GM18505 (cell line): ENCODE data around the gene ZNRF2.

Experiments
- ATAC-seq: cut with Tn5 transposase; IDR thresholded peaks from one replicate; pipeline ENCODE4 v1.9.1; 2021; ENCODE audit not compliant: unreplicated experiment
- POLR2A ChIP-seq: IDR thresholded peaks from 4 replicates; pipeline ENCODE4 v1.6.1; 2011; ENCODE audit warnings: borderline replicate concordance; ENCODE audit not compliant: insufficient read depth, insufficient read length; ENCODE audit errors: extremely low read depth

Gene ZNRF2

DNA sequence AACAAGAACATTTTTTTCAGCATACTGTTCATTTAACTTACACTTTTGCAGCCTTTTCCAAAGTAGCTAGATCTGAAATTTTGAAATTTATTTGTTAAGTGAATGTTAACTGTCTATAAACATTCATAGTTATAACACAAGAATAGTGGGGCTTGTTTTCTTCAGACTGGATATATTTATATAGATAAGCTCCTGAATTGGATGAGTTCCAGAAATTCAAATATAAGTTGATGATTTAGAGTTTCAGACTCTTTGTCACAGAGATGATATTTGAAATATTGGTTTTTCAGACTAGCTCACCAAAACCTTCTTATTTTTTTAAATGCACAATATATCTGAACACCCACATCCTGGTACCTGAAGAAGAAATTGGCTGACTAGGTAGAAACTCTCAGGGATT, 44.0 kb downstream of the ZNRF2 start:
- no peak for TF ChIP-seq POLR2A
- no peak for ATAC-seq

DNA sequence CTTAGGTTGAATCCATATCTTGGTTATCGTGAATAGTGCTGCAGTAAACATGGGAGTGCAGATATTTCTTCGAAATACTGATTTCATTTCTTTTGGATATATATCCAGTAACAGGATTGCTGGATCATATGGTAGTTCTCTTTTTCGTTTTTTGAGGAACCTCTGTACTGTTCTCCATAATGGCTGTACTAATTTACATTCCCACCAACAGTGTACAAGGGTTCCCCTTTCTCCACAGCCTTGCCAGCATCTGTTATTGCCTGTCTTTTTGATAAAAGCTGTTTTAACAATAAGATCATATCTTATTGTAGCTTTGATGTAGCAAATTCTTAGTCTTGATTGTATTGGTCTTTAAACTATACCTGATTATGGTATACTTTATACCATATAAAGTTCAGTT, 45.3 kb downstream of the ZNRF2 start:
- TF ChIP-seq POLR2A, result no peak
- no peak for ATAC-seq

DNA sequence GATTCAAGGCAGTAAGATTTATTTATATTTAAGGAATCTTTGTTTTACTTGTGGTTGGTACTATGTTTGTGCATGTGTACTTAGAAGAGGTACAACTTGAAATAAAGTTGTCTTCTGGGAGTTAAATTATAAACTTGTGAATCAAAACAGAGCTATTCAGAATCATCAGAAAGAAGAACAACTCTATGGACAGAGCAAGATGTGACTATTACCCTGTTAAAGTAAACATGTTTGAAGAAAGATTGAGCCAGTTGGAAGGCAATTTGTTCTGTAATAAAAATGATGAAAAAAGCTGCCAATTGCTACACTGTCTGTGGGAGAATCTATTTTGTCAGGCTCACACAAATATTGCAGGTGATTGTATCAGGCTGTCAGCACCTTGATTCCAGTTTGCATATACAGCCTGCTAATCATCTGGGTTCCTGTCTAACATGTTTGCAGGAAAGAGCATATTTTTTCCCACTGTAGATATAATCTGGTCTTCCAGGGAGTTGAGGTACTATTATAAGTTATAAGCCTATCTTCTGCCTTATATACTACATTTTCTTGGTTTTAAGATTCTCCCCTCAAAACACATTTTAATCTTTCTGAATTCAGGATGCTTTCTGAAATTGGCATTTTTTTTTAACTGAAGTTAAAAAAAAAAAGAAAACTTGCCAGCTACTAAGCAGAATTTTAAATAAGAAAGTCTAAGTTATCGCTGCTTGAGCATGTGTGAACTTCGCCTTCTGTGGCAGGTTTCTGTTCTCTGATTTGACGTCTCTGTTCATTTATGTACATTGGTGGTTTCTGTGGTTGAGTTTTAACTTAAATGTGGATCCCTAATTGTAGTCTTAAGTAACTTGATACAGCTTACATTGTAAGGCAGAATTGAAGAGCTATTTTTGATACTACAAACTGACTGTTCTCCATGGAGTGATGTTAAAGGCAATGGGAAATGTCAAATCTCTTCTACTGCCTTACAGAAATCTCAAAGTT, 46.0 kb downstream of the ZNRF2 start:
- TF ChIP-seq POLR2A, result no peak
- peak; percentile 91 for ATAC-seq

DNA sequence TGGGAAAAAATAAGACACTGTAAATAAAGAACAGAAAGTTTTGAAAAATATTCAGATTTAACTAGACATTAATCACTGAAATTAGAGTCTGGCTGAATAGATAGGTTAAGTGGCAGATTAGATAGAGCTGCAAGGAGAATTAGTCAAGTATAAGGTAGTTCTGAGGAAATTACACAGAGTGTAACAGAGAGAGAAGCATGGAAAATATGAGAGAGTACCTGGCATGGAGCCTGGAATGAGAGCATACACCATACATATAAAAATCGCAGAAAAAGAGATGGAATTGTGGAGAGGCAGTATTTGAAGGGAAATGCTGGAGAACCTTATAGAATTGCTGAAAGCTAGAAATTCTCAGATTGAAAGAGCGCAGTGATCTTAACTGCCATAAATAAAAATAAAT, 46.9 kb downstream of the ZNRF2 start:
- no peak for ATAC-seq
- TF ChIP-seq POLR2A, result no peak

DNA sequence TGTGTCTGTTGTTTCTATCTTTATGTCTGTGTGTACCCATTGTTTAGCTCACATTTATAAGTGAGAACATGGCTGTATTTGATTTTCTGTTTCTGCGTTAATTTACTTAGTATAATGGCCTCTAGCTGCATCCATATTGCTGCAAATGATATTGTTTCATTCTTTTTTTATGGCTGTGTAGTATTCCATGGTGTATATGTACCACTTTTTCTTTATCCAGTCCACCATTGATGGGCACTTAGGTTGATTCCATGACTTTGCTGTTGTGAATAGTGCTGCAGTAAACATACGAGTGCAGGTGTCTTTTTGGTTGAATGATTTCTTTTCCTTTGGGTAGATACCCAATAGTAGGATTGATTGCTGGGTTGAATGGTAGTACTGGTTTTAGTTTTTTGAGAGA, 48.2 kb downstream of the ZNRF2 start:
- no peak for ATAC-seq
- no peak for TF ChIP-seq POLR2A

DNA sequence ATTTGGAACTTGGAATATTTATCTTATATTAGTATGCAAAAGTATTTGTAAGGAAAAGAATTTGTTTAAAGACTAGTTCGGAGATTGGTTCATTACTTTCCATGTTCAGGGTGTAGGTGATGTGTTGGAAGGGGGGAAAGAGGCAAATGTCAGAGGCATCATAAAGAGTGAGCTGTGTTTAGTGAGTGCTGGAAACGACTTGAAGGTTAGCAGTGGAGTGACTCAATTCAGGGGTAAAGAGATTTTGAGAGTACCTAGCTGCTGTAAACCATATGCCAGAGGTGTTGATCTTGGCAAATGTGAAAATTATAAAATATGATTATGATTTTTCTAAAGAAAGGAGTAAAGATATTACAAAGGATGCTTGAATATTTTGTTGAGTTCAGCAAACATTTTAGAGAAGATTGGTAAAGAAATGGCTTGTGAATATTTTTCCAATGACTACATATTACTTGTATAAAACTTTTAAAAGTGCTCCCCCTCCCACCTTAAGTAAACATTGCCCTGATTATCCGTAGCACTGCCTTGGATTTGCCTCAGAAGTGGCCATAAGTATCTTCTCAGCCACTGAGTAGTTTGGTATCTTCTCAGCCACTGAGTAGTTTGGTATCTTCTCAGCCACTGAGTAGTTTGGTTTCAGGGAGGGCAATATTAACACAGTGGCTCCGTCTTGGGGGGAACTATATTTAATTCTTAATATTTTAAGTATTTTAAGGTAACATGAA, 51.5 kb downstream of the ZNRF2 start:
- no peak for ATAC-seq
- TF ChIP-seq POLR2A, result no peak

DNA sequence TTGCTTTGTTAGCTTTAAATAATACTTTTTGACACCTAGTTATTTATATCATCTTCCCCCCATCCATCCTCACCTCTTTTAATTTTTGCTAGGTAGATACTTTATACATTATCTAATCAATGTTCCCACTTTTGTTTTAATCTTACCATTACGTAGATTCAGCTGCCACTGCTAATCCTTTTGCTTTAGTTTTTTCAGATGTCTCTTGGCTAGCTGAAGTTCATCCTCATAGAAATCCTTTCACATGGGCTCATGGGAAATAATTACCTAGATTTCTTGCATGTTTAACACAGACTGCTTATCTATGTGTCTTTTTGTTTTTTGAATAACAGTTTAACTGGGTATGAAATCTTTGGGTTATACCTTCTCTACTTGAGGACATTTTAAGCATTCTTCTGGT, 60.1 kb downstream of the ZNRF2 start:
- no peak for TF ChIP-seq POLR2A
- ATAC-seq, result no peak

DNA sequence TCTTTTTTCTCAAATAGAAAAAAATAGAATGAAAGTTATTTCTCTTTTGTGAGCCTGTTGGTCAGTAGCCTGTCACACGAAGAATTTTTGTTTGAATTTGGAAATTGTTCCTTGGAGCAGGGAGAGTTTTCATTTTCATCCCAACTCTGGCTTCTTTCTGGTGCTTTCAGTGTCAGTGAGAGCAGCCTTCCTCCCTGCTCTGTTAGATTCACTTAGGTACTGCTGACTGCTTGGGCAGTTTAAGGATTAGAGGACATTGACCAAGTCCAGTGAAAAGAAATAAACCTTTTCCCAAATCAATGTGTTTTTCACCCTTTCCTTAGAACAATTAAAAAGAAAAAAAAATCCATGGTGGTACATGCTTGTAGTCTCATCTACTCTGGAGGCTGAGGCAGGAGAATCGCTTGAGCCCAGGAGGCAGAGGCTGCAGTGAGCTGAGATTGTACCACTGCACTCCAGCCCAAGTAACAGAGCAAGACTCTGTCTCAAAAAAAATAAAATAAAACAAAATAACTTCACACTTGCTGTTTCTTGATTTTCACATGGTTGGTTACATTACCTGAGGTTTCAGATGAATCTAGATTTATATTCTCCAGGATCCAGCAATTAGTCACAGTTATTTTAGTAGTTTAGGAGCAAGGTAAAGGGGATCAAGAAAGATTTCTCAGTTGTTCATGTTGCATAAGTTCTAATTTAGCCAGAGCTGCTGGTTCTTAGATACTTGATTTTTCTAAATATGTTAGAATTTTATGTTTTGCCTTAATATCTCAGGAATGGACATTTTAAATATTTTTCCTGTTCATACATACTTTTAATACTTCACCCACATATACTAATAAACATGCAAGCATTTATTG, 63.1 kb downstream of the ZNRF2 start:
- TF ChIP-seq POLR2A, result no peak
- ATAC-seq, result peak; percentile 24

DNA sequence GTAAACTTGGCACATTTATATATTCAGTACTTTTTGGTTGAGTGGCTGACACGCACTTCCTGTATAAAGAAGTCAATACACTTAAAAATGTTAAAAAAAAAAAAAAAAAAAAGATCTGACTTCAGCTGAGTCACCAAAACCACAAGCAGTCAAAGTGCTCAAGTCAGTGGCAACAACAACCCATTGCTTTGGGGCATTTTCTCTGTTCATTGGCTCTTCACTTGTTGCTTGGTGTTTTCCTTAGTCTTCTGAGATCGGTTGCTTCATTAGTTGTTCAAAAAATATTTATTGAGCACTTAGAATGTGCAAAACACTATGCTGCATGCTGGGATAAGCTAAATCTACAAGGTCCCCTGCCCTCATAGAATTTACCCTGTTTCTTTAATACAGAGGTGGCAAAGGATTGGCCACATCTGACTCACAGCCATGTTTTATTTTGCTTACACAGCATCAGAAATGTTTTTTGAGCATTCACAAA, 63.7 kb downstream of the ZNRF2 start:
- no peak for TF ChIP-seq POLR2A
- ATAC-seq, result peak; percentile 71

DNA sequence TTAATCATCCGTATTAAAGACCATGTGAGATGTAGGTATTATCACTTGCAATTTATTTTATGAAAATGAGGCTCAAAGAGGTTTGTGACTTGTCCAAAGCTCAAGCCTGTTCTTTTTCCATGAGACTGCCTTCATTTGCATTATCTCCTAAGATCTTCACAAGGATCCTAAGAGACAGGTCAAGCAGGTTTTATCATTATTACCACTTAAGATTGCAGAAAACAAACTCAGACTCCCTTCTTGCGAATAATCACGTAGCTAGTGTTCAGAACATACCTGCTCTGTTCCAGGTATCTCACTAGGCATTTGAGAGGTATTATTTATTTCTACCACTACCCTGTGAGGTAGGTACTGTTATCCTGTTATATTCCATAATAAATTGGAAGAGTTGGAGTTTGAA, 64.8 kb downstream of the ZNRF2 start:
- TF ChIP-seq POLR2A, result no peak
- ATAC-seq, result no peak

DNA sequence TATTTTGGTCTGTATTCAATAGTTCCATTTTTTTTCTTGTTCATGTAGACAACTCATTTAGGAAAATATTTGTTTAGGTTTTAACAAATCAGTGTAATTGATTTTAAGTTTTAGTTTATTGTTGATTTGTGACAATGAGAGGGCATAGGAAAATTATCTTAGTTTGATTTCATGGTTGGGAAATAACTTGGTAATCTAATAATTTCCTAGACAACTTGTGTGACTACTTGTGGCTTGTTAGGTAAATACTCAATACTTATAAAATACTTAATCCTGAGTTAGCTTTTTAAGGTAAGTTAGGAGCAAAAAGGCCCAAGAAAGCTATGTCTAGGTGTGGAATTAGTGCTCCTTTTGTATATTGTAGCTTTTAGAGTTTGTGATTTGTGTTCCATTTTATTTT, 65.4 kb downstream of the ZNRF2 start:
- no peak for ATAC-seq
- no peak for TF ChIP-seq POLR2A

DNA sequence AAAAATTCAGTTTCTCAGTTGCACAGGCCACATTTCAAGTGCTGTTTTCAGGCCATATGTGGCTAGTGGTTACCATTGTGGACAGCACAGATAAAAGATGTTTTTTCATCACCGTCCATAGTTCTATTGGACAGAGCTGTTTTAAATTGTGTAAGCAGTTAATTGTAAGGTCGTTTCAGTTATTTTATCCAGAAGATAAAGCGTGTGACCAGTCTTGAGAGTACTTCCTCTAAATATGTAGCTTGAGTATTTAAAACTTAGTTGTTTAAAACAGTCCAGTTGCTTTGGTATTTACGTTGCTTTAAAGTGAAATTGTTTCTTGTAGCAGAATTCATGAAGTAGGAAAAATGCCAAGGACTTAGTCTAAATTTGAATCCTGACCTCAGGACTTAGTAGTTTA, 66.9 kb downstream of the ZNRF2 start:
- TF ChIP-seq POLR2A, result no peak
- no peak for ATAC-seq

DNA sequence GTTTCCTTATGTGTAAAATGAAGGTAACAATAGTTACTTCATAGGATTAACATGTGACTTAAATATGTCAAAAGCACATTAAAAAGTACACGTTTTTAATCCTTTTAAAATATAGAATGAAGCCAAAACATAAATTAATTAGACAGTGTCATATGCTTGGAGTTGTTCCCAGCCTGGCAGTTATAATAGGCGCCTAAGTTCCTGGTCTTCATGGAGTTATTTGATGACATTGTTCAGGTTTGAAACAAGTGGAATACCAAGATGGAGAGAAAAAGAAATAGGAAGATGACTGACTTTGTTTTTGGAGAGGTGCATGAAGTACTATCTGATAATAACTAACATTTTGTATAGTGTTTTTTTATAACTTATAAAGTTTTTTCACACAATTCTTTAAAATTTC, 67.3 kb downstream of the ZNRF2 start:
- ATAC-seq, result no peak
- TF ChIP-seq POLR2A, result no peak
